HG02870 (cell line): ENCODE results near the gene MAGEF1.

Experiments
- ATAC-seq: cut with Tn5 transposase; IDR thresholded peaks from one replicate; pipeline ENCODE4 v1.9.1; 2021; ENCODE audit warnings: mild to moderate bottlenecking, moderate library complexity; ENCODE audit not compliant: unreplicated experiment

MAGEF1 gene

DNA sequence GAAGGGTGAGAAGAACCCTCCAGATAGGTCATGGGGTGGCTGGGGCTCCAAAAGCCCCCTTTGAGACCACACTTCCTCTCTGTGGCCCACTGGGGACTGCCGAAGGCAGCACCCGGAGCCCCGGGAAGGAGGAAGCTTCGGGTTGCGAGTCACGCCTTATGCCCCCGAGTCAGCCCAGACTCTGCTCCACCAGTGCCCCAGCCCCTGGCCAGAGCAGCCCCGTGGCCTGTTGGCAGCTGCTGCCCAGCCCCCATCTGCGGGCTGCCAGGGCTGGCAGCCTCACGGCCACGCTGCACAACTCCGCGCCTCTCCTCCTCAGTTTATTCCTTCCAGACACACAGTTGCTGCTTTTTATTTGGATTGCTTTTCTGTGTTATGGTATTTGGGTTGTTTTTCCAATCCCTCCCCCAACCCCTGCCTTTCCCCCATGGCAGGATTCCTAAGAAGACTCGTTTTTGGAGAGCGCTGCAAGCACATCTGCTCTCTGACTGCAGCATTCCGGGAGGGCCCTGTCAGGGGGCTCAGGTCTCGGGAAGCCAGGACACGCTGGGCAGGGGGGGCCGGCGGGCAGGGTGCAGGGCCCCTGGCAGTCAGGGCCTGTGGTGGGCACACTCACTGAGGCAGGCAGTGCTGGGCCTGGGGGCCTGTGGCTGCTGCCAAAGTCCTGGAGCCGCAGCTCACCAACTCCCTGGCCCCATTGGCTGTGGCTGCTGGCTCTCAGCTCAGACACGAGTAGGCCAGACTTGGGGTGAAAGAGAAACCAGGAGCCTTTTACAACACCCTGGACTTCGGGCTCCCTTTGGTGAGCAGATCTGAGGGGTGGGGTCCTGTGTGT lies 20.2 kb downstream of the MAGEF1 start:
- ATAC-seq: no peak

DNA sequence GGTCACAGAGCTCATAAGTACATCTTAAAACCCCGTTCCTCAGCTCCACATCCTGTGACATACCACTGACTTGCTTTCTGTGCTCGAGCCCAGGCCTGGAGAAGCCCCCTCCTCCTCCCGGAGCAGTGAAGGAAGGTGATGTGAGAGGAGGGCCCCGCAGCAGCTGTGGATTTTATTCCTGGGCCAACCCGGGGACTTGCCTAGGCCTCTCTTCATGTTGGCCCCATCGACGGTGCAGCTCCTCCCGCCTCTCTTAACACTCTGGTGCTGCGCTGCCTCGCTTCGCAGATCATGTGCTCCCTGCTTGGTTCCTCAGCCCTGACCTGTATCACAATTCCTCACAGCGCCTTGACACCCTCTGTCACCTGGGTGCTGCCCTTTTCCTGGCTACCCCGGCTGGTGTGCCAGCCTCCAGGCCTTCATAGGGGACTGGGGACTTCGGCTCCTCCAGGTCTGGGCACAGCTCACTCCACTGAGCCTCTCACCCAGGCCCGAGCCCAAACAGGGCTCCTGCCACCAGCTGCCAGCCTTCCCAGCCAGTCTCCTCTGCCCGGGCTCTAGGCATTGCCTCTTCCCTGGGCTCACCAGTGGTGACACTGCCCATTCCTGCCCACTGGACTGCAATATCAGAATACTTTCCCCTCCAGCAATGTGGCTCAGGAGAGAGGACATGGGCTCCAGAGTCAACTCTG lies 21.5 kb downstream of the MAGEF1 start:
- ATAC-seq: no peak

DNA sequence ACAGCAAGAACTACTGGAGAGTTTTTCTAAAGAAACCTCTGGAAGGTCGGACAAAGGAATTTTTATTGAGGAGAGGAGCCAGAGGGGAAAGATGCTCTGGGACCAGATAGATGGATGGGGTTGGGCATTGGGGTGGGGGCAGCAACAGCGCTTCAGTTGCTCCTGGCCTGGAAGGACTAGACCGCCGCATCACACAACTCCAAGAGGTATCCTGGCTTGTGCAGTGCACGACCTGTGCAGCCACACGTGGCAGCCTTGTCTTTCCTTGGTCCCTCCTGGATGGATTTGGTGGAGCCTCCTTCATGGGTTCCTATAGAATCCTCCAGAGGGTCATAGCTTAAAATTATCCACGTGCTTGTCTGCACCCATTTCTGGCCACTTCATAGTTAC lies 23.0 kb downstream of the MAGEF1 start:
- ATAC-seq: no peak

DNA sequence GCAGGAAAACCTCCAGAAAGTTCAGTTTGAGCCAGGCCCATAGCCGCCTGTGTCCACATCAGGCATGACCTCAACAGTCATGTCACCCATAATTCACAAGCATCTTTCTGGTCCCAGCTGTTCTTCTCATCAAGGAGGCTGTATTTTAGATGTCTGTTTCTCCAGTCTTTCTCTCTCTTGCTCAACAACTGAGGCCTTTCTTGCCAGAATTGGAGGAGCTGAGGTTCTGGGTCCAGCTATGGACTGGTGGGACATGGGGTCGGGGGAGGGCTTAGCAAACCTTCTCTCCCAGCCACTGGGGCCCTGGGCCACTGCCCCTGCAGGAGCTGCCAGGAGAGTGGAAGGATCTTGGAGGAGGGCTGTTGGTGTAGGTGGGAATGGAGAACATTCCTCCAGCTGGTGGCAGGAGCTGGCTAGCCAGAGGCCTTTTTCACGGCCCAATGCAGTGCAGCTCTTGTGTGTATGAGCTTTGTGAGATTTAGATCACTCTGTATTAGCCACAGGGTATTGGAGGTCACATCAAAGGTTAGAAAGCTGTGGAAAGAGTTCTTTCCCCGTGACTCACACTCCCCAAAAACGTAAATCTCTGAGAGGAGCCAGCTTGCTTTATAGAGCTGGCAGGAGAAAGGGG lies 23.5 kb downstream of the MAGEF1 start:
- ATAC-seq: no peak

DNA sequence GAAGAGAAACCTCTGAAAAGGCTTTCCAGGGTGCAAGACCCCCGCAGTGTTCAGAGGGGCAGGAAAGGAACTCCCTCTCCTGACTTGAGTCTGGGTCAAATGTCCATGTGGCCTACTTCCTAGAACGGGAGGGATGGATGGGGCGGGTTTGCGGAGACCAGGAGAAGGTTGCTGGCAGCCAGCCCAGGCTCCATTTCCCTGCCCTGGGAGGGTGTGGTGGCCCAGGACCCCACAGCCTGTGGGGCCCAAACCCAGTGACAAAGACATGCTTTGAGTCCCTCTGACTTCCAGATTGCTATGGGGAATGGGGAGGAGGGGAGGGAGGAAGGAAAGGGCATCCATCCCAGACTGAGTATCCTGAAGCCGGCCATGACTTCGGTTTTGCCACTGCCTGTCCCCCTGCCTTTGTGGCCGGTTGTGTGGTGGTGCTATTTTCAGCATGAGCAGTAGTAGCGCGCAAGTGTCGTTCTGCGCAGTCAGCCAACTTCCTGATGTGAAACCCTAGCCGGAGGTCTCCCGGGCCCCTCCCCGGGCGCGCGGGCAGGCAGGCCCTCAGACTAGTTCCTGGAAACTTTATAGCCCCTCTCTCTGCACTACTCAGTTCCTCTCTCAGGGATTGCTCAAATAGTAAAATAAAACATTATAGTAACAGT lies 24.4 kb downstream of the MAGEF1 start:
- ATAC-seq: no peak

DNA sequence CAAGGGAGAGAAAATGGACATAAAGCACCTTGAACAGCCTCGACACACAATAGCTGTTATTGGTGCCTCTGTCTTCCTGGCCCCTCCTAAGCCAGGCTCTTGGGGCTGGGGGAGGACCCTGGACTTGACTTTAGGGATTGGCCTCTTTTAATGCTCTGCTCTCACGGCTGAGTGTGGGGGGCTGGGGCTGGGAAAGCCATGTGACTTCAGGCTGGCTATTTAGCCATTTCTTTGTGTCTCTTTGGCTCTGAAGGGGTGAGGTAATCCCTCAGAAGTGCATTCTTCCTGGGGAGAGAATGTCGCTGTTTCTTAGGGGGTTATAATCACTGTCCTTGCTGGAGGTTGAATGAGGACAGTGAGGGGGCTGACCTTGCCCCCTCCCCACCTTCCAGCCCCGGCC lies 26.2 kb downstream of the MAGEF1 start:
- ATAC-seq: no peak

DNA sequence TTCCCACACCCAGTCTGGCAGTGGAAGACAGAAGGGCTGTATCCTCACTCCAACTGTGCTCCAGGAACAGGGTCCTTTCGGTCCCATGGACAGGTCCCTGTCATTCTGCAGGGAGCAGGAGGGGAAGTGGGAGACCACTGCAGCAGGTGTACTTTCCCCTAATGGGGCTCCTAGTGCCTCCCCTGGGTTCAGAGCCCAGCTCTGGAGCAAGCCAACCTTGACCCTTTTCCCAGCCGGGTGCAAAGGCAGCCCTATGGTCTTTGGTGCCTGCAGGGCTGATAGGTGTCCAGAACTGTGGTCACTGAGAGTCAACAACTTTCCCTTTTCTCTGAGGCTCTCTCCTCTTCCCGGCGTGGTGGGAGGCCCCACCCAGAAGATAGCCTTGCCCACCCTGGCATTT lies 26.8 kb downstream of the MAGEF1 start:
- no peak for ATAC-seq

DNA sequence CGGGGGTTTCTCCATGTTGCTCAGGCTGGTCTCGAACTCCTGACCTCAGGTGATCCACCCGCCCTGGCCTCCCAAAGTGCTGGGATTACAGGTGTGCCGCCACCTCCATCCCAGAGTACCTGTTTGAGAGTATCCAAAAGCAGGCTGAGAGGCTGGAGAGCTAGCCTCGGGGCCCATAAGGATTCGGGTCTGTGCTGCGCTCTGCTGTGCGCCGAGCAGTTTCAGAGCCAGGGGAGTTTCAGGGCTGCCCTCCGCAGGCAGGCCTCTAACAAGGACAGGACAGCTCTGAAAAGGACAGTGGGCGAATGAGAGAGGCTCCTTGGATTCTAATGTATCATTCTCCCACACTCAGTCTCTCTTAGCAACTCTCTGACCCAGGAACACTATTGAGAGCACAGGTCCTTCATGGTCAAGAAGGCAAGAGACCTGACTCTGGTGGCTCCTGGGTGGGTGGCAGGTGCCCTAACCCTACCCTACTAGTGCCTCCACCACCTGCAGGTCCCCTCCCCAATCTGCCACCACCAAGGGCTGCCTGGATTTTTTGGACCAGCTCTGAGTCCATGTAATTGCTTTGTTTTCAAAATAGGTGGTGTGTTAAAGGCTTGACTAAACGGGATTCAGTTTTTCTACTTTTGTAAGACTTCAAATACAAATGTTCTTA lies 27.8 kb downstream of the MAGEF1 start:
- ATAC-seq: no peak

DNA sequence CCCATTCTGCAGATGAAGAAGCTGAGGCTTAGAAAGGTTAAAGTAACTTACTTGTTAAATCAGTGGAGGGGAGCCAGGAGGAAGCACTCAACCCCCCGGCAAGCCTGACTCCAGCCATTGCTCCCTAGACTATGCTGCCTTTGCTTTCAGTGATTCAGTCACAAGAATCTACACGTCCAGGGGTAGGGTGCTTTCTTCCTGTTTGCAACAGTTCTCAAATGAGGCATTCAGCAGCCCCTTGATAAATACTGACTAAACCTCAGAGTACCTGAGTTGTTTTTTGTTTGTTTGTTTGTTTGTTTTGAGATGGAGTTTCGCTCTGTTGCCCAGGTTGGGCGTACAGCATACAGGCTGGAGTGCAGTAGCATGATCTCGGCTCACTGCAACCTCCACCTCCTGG lies 28.6 kb downstream of the MAGEF1 start:
- ATAC-seq: no peak

DNA sequence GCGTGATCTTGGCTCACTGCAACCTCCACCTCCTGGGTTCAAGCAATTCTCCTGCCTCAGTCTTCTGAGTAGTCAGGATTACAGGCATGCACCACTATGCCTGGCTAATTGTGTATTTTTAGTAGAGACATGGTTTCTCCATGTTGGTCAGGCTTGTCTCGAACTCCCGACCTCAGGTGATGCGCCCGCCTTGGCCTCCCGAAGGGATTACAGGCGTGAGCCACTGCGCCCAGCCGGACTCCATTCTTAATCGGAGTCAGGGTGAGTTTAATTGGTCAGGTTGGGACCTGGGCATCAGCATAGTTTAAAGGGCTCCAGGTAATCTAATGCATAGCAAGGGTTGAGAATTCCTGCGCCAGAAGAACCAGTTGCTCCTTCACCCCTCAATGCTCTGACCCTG lies 29.2 kb downstream of the MAGEF1 start:
- ATAC-seq: no peak

DNA sequence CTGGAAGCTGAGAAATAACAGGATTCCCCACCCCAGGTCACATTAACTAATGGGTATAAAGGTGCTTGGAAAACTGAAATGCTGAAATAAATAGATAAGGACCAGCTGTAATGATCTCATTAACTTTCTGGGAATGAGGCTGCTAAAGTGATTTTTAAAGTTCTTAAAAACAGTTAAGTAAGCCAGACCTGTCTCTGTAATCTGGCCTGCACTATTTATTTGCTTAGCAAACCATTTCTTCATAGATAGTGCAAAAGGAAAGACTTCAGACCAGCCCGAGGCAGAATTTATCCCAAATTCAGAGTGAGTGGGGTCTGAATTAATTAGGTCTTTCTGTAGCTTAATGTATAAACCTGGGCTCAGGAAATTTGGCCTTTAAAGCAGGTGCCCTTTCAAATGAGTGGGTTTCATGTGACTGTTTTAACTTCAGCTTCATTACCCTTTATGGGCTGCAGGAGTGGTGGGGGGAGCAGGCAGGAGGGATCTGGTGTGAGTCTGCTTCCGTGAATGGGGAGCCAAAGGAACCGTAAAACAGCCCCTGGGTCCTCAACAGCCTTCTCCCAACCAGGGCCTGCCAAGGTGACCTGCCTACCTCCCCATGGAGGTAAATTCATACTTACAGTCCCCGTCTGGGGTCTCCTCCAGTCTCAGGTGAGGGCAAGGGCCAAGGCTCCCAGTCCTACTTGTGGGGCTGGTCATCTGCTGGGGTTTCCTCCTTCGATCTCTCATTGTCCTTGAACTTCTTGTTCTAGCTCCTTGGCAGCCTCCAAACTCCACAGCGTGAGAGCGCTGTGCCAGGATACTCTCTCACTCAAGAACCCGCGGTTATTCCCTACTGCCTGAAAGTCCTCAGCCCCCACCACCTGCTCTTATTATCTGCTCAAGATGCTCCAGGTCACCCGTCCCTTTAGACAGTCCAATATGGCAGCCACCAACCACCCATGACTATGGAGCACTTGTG lies 31.2 kb downstream of the MAGEF1 start:
- no peak for ATAC-seq

DNA sequence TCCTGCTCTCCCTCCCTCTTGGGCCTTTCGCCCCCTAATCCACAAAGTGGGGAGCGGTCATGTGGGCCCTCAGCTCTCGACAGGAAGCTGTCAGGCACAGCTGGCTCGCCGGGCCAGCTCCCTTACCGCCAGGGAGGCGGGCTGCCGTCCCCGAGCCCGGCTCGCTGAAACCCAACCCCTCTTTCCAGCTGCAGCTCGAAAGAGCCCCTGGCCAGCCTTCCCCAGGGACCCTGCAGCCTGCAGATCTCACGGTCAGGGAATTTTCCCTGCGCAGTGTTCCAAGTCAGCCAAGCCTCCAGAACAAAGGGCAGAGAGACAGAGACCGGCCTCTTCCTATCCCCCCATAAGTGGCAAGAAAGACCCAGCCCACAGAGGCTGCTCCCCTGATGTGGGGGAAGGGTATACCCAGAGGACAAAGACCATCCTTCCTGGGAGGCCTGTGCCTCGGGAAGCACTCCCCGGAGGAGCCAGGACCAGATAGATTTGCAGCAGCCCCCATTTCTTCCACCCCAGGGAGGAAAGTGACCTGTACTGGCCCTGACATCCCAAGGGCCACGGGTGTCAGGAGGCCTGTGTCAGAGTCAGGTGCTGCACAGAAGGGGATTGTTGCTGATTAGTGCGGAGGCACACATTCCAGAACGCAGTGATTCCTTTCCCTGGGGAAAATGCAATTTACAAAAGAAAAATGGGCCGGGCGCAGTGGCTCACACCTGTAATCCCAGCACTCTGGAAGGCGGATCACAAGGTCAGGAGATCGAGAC lies 32.6 kb downstream of the MAGEF1 start:
- no peak for ATAC-seq

DNA sequence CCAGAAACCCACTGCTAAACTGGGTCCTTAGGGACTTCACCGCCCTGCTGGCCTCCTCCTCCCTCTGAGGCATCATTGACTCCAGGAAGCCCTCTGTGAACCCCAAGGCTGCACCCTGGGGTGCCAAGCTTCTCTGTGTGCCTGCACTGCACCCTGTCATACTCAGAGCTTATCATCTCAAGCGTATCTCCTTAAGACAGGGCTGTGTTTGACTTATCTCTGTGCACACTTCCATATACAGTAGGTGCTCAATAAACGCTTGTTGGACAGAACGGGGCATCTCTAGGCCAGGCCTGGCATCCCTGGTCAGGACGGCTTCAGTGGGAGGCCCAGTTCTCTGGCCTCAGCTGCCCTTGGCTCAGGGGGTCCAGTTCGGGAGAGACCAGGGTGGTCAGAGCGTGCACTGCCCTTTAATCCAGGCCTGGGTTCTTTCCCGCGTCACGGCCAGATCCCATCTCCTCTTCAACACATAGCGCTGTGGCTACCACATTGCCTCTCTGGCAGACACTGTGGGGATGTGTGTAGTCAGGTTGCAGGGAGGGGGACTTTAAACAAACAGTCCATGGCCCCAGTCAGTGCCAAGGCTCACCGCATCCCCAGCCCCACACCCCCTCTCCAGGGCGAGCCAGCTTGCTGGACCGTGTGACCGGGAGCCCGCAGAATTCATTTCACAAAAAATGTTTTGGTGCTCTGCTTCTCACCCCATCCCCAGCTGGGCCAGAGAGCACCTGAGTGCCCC lies 33.4 kb downstream of the MAGEF1 start:
- ATAC-seq: no peak

DNA sequence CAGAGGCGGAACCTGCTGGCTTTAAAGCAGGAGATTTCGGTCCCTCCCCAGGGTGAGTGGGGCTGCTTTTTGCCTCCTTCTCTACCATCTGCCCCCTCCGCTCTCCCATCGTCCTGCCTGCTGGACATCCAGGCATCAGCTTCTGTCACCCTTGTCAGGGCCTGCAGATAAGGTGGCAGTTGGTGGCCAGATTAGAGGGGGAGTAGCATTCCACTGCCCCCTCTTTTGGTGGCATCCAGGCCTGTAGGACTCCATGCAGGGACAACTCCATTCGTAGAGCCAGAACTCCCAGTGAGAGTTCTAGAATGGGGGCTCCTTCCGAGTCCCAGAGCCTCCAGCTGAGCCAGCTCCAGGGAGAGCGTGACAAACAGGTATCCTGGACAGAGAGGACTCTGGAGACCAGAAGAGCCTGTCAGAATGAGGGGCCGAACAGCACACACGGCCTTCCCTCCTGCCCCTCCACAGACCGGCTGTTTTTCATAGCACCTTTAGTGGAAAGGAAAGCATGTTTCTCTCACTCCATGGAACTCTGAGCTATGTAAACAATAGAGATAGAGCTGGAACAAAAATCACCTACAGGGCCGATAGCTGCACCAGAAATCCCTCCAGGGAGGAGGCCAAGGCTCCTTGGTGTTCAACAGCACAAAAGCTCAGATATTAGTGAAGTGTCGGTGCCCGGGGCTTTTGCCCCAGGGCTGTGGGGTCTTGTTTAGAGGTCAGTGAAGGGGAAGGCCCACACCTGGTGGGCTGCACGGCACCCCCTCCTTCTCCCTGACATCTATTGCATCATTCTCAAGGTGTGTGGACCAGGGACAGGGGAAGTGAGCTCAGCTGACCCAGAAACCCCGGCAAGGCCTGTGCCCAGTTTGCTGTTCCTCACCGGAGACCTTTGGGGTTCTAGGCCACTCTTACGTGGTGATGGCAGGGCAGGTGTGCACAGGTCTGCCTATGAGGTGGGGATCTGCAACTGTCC lies 34.2 kb downstream of the MAGEF1 start:
- no peak for ATAC-seq

DNA sequence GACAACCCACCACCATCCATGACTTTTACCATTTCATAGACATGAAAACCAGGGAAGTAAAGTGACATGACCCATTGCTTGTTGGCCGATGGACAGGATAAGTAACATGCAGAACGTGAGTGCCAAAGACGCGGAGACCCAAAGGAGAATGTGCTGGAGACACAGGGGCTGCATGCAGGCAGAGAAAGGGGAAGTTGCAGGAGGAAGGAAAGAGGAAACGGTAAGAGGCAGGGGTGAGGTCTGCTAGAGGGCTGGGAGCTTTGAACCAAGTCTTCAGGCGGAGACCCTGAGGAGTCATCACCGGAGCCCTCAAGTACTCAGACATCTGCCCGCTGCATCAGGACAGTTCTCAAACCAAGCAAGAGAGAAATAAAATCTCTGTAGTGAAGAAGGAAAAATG lies 34.9 kb downstream of the MAGEF1 start:
- ATAC-seq: no peak

DNA sequence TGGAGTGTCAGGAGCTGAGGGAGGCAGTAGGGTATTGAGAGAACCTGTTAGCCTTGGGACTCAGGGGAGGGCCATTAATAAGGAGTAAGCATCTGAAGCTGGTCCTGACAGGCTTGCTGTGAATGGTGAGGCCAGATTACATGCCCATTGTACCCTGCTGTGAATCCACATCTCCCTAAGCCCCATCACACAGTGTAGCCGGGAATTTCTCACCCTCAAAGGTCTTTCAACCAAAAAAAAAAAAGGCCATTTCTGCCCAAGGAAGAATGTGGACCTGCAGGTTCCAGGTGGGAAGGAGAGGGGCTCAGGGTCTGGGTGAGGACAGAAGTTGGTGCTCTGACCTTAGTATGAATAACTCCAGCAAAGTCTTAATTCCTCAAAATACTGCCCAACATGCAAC lies 37.2 kb downstream of the MAGEF1 start:
- ATAC-seq: no peak
